H1 (cell line): ENCODE data around the gene VWA5A. TPM values are rescaled to one million over a fixed set of nuclear protein-coding genes. Genes with fewer than 3 reads are reported as not detected.

ENCODE experiments used
- CTCF ChIA-PET: fragments of 300-600 bp; sonication (Branson Sonifier 250); formaldehyde crosslinking; loops from one replicate; lab custom pipeline; 2021; ENCODE audit not compliant: partially characterized antibody; lab: Charles Lee
- POLR2A ChIA-PET: fragments of 300-600 bp; sonication (Branson Sonifier 250); formaldehyde crosslinking; loops from one replicate; lab custom pipeline; 2021; ENCODE audit warnings: inconsistent platforms; ENCODE audit not compliant: partially characterized antibody; lab: Charles Lee
- DNase-seq, 2 experiments: peaks; one replicate each; pipeline versions ENCODE4 v3.0.0 to v3.0.0-alpha.2; 2010 to 2022; ENCODE audit warnings: low spot score in 2 of 2, low read depth in 1 of 2, mixed read lengths in 1 of 2
- FAIRE-seq: peaks from 2 replicates; lab custom pipeline; 2011; peaks lifted over from hg19 to GRCh38; lab: Jason Lieb, UNC
- H2AFZ ChIP-seq: 2 replicates; pipeline ENCODE4 v1.8.1; 2012; ENCODE audit warnings: low read length, inconsistent platforms
- H2AK5ac ChIP-seq: 2 replicates; pipeline ENCODE4 v1.6.1; 2013; ENCODE audit warnings: low read depth, low read length
- H2BK120ac ChIP-seq: replicated peaks from 2 replicates; pipeline ENCODE3; 2013; ENCODE audit warnings: low read depth, low read length, inconsistent platforms
- H2BK12ac ChIP-seq: 2 replicates; pipeline ENCODE4 v1.6.1; 2013; ENCODE audit warnings: low read depth, low read length
- H2BK15ac ChIP-seq: 2 replicates; pipeline ENCODE4 v1.6.1; 2013; ENCODE audit warnings: low read length
- H2BK20ac ChIP-seq: 2 replicates; pipeline ENCODE4 v1.6.1; 2013; ENCODE audit warnings: low read length
- H2BK5ac ChIP-seq: 2 replicates; pipeline ENCODE4 v1.6.1; 2013; ENCODE audit warnings: low read depth, low read length
- H3K14ac ChIP-seq: 2 replicates; pipeline ENCODE4 v1.6.1; 2013; ENCODE audit warnings: inconsistent platforms; ENCODE audit not compliant: insufficient read length
- H3K18ac ChIP-seq: 2 replicates; pipeline ENCODE4 v1.6.1; 2013; ENCODE audit warnings: low read length; ENCODE audit errors: extremely low read depth
- H3K23ac ChIP-seq: 2 replicates; pipeline ENCODE4 v1.6.1; 2013; ENCODE audit warnings: inconsistent platforms; ENCODE audit not compliant: insufficient read length
- H3K23me2 ChIP-seq: 2 replicates; pipeline ENCODE4 v1.6.1; 2013; ENCODE audit warnings: low read depth, low read length
- H3K27ac ChIP-seq: 2 replicates; pipeline ENCODE4 v1.6.1; 2011; ENCODE audit warnings: low read depth, low read length, inconsistent platforms
- H3K27me3 ChIP-seq, 4 experiments: replicated peaks in 1 of 4; 1 replicate in 1 of 4; 2 replicates in 3 of 4; pipeline versions ENCODE4 v1.6.1 to v1.8.1; 2011 to 2013; ENCODE audit warnings: low read length in 3 of 4, mild to moderate bottlenecking in 3 of 4, inconsistent platforms in 2 of 4, mixed read lengths in 2 of 4, moderate library complexity in 1 of 4; ENCODE audit not compliant: control insufficient read depth in 3 of 4, insufficient read depth in 3 of 4; ENCODE audit errors: extremely low read depth in 1 of 4
- H3K36me3 ChIP-seq, 4 experiments: 2 replicates each; pipeline versions ENCODE4 v1.6.1 to v1.8.1; 2011 to 2013; ENCODE audit warnings: mild to moderate bottlenecking in 4 of 4, low read length in 3 of 4, moderate library complexity in 2 of 4, control low read depth in 1 of 4, inconsistent platforms in 1 of 4; ENCODE audit not compliant: insufficient read depth in 4 of 4, control insufficient read depth in 2 of 4
- H3K4ac ChIP-seq: replicated peaks from 2 replicates; pipeline ENCODE3; 2013; ENCODE audit warnings: low read length, low read depth, mixed read lengths, inconsistent platforms; ENCODE audit not compliant: insufficient read length
- H3K4me1 ChIP-seq, 4 experiments: replicated peaks in 1 of 4; 1 replicate in 1 of 4; 2 replicates in 3 of 4; pipeline versions ENCODE4 v1.6.1 to v1.8.1; 2011 to 2013; ENCODE audit warnings: low read length in 3 of 4, inconsistent platforms in 2 of 4, mixed read lengths in 1 of 4; ENCODE audit not compliant: insufficient read depth in 4 of 4, control insufficient read depth in 3 of 4
- H3K4me2 ChIP-seq, 2 experiments: 2 replicates each; pipeline versions ENCODE4 v1.6.1 to v1.8.1; 2011 to 2013; ENCODE audit warnings: low read depth in 2 of 2, low read length in 2 of 2, control low read depth in 1 of 2, inconsistent platforms in 1 of 2, mild to moderate bottlenecking in 1 of 2; ENCODE audit not compliant: insufficient read depth in 1 of 2
- H3K4me3 ChIP-seq, 4 experiments: fragments of 200-600, 300-600 bp in 1 of 4; sonication (generic), shearing (Covaris generic), sonication (Bioruptor Twin) in 1 of 4; 2 replicates each; pipeline versions ENCODE4 v1.5.1 to v1.8.1; 2011 to 2016; ENCODE audit warnings: low read length in 4 of 4, low read depth in 3 of 4, control low read depth in 2 of 4, inconsistent platforms in 2 of 4, mild to moderate bottlenecking in 2 of 4, mixed read lengths in 1 of 4, moderate library complexity in 1 of 4; ENCODE audit not compliant: insufficient read depth in 2 of 4; ENCODE audit errors: extremely low read depth in 1 of 4
- H3K56ac ChIP-seq: replicated peaks from 2 replicates; pipeline ENCODE3; 2013; ENCODE audit warnings: low read depth, mild to moderate bottlenecking, mixed read lengths, low read length, inconsistent platforms; ENCODE audit not compliant: insufficient read length
- H3K79me1 ChIP-seq: 2 replicates; pipeline ENCODE4 v1.6.1; 2013; ENCODE audit warnings: low read depth, low read length, control low read depth
- H3K79me2 ChIP-seq, 2 experiments: 2 replicates each; pipeline versions ENCODE4 v1.6.1 to v1.8.1; 2012 to 2013; ENCODE audit warnings: low read length in 2 of 2, mild to moderate bottlenecking in 2 of 2, inconsistent platforms in 1 of 2; ENCODE audit not compliant: insufficient read depth in 2 of 2, control insufficient read depth in 1 of 2
- H3K9ac ChIP-seq, 4 experiments: replicated peaks in 1 of 4; 1 replicate in 1 of 4; 2 replicates in 3 of 4; pipeline versions ENCODE4 v1.6.1 to v1.8.1; 2011 to 2013; ENCODE audit warnings: low read depth in 3 of 4, low read length in 3 of 4, control low read depth in 2 of 4, mild to moderate bottlenecking in 2 of 4, moderate library complexity in 2 of 4, inconsistent platforms in 1 of 4; ENCODE audit errors: extremely low read depth in 1 of 4
- H3K9me3 ChIP-seq, 2 experiments: 2 replicates each; pipeline versions ENCODE4 v1.6.1 to v1.8.1; 2012 to 2013; ENCODE audit warnings: mild to moderate bottlenecking in 2 of 2, moderate library complexity in 2 of 2, control low read depth in 1 of 2, inconsistent platforms in 1 of 2, low read depth in 1 of 2, low read length in 1 of 2, mixed read lengths in 1 of 2; ENCODE audit not compliant: insufficient read depth in 2 of 2
- H4K20me1 ChIP-seq, 2 experiments: replicated peaks in 1 of 2; 2 replicates each; pipeline versions ENCODE3 to v1.8.1; 2011 to 2013; ENCODE audit warnings: inconsistent platforms in 2 of 2, low read length in 2 of 2, mild to moderate bottlenecking in 1 of 2; ENCODE audit not compliant: insufficient read depth in 2 of 2, control insufficient read depth in 1 of 2
- H4K5ac ChIP-seq: 2 replicates; pipeline ENCODE4 v1.6.1; 2013; ENCODE audit warnings: low read length, low read depth, mixed read lengths, inconsistent platforms; ENCODE audit not compliant: insufficient read length
- H4K8ac ChIP-seq: 2 replicates; pipeline ENCODE4 v1.8.0; 2013; ENCODE audit warnings: mild to moderate bottlenecking, moderate library complexity, low read length, inconsistent platforms; ENCODE audit not compliant: insufficient read depth; ENCODE audit errors: extremely low read depth
- H4K91ac ChIP-seq: replicated peaks from 2 replicates; pipeline ENCODE3; 2013; ENCODE audit warnings: low read length, mixed read lengths, inconsistent platforms; ENCODE audit not compliant: insufficient read length
- CBX8 ChIP-seq: fragments of 300-800, 300-1000 bp; sonication (generic); IDR thresholded peaks from 2 replicates; pipeline ENCODE4 v1.7.1; 2016; ENCODE audit warnings: low read depth, low read length, borderline replicate concordance
- CHD1 ChIP-seq: IDR thresholded peaks from 2 replicates; pipeline ENCODE4 v1.6.1; 2012; ENCODE audit warnings: low read depth, low read length, improper control_type of control experiment
- EP300 ChIP-seq, 2 experiments: IDR thresholded peaks; 1 replicate in 1 of 2; 2 replicates in 1 of 2; pipeline ENCODE4 v1.6.1; 2011 to 2012; ENCODE audit warnings: low read depth in 2 of 2, low read length in 2 of 2, mild to moderate bottlenecking in 2 of 2, borderline replicate concordance in 1 of 2, inconsistent platforms in 1 of 2, moderate library complexity in 1 of 2
- GTF2F1 ChIP-seq: IDR thresholded peaks from 2 replicates; pipeline ENCODE4 v1.6.1; 2012; ENCODE audit warnings: low read depth, low read length, improper control_type of control experiment, borderline replicate concordance
- HDAC2 ChIP-seq, 2 experiments: fragments of 300-600 bp in 1 of 2; sonication (generic) in 1 of 2; IDR thresholded peaks; 2 replicates each; pipeline ENCODE4 v1.6.1; 2011 to 2012; ENCODE audit warnings: low read depth in 2 of 2, low read length in 2 of 2, mild to moderate bottlenecking in 2 of 2, moderate library complexity in 2 of 2, borderline replicate concordance in 1 of 2, inconsistent platforms in 1 of 2
- MAFK ChIP-seq: IDR thresholded peaks from 2 replicates; pipeline ENCODE4 v1.6.1; 2012; ENCODE audit warnings: low read depth, mild to moderate bottlenecking, improper control_type of control experiment, low read length
- MAX ChIP-seq: IDR thresholded peaks from 2 replicates; pipeline ENCODE4 v1.6.1; 2012; ENCODE audit warnings: inconsistent platforms
- NRF1 ChIP-seq: IDR thresholded peaks from 2 replicates; pipeline ENCODE4 v1.6.1; 2011; ENCODE audit warnings: mild to moderate bottlenecking, low read depth, low read length, improper control_type of control experiment
- RNF2 ChIP-seq: fragments of 200-900, 300-1000 bp; sonication (generic); IDR thresholded peaks from 2 replicates; pipeline ENCODE4 v1.7.1; 2016; ENCODE audit warnings: borderline replicate concordance, low read depth, mild to moderate bottlenecking, antibody characterized with exemption, low read length; ENCODE audit not compliant: poor library complexity, severe bottlenecking; ENCODE audit errors: missing control alignments
- SP2 ChIP-seq: IDR thresholded peaks from 2 replicates; pipeline ENCODE4 v1.6.1; 2012; ENCODE audit warnings: mild to moderate bottlenecking, low read length, inconsistent platforms
- SUZ12 ChIP-seq: fragments of 200-600 bp; sonication (generic); IDR thresholded peaks from 2 replicates; pipeline ENCODE4 v1.6.1; 2012; ENCODE audit warnings: mild to moderate bottlenecking, inconsistent platforms, low read length, moderate library complexity, mixed read lengths
- TAF1 ChIP-seq: IDR thresholded peaks from 2 replicates; pipeline ENCODE4 v1.6.1; 2011; ENCODE audit warnings: mild to moderate bottlenecking, low read depth, low read length
- TBP ChIP-seq: IDR thresholded peaks from 2 replicates; pipeline ENCODE4 v1.6.1; 2011; ENCODE audit warnings: low read depth, low read length, improper control_type of control experiment
- TEAD4 ChIP-seq: IDR thresholded peaks from 2 replicates; pipeline ENCODE4 v1.6.1; 2012; ENCODE audit warnings: low read depth, low read length, inconsistent platforms, mixed read lengths
- WGBS, 2 experiments: shearing (Covaris generic) in 1 of 2; methylation state at CpG; one replicate each; pipeline versions ENCODE4 v1.1.6 to v1.1.7; 2013 to 2015; ENCODE audit warnings: low lambda C conversion rate in 2 of 2, mixed read lengths in 2 of 2, inconsistent platforms in 1 of 2, low coverage in 1 of 2, missing lambda C conversion rate in 1 of 2; ENCODE audit not compliant: insufficient replicate concordance in 2 of 2, insufficient coverage in 1 of 2, insufficient read length in 1 of 2; ENCODE audit errors: extremely low coverage in 1 of 2, missing lambda C conversion rate in 1 of 2; 5-methylcytosine and 5-hydroxymethylcytosine counted together
- polyA plus RNA-seq, 7 experiments: library from polyadenylated mRNA; depleted of rRNA in 3 of 7; stranded (reverse) in 5 of 7; unstranded in 2 of 7; fragments of >200 nt in 5 of 7; fragments of 200-250 nt in 2 of 7; gene quantifications; 1 replicate in 5 of 7; 2 replicates in 1 of 7; 4 replicates in 1 of 7; pipeline versions ENCODE4 v1.2.1 to v1.2.3, GENCODE V29; 2011 to 2013; ENCODE audit warnings: missing spikeins in 2 of 7, mixed read lengths in 2 of 7
- total RNA-seq: library from RNA; stranded (reverse); fragmentation: NEBNext Ultra II Directional; extraction: Animal tissue kit (Norgen Biotek cat#: 25700); gene quantifications from 2 replicates; pipeline ENCODE4 v1.2.1, GENCODE V29; 2021

The VWA5A gene
- total and polyA plus RNA-seq, 2 of the 8 experiments (the other 6 are each of a cell fraction or from before 2014, with no cell fraction given) = 12.5 to 20.4 TPM

GRCh38 chr11:124094731-124095130, 20.5 kb upstream of the VWA5A start:
- WGBS, 2 experiments = 80% methylated on average over 5 of the region's 5 CpGs; no CpG with 5 or more reads in 1 of the 2 experiments
- TF ChIP-seq TEAD4 = no peak
- TF ChIP-seq CBX8 = no peak
- no peak for TF ChIP-seq EP300 (IDR thresholded peaks at IDR 0.05; ENCODE audit: borderline replicate concordance in 1 of 2, low read depth in 2 of 2, low read length in 2 of 2)
- TF ChIP-seq GTF2F1 = no peak
- no peak for TF ChIP-seq CHD1
- TF ChIP-seq MAX = no peak
- no peak for TF ChIP-seq MAFK
- TF ChIP-seq TBP = no peak
- no peak for TF ChIP-seq SP2
- no peak for TF ChIP-seq TAF1
- no peak for TF ChIP-seq RNF2
- TF ChIP-seq NRF1 = no peak
- no peak for TF ChIP-seq HDAC2 (IDR thresholded peaks at IDR 0.05; ENCODE audit: borderline replicate concordance in 1 of 2, low read depth in 2 of 2, low read length in 2 of 2)
- no peak for TF ChIP-seq SUZ12

More at GRCh38 chr11:124094731-124095130, 20.5 kb upstream of the VWA5A start:
- no peaks in the 10 kb centered on the region for H3K79me1 ChIP-seq
- no peak overlapping the region for H3K18ac ChIP-seq
- H4K8ac ChIP-seq = no peak overlapping the region
- CTCF ChIA-PET = no interaction called here
- H2AK5ac ChIP-seq = no peak overlapping the region
- H2AFZ ChIP-seq = no peak overlapping the region
- no peak overlapping the region for H3K4me2 ChIP-seq
- H3K23me2 ChIP-seq = no peaks in the 10 kb centered on the region; the same call in 1 of the 2 replicates
- H3K36me3 ChIP-seq = no peaks in the 10 kb centered on the region
- H3K9me3 ChIP-seq = no peaks in the 10 kb centered on the region
- H3K27me3 ChIP-seq = no peaks in the 10 kb centered on the region
- no peak overlapping the region for H3K9ac ChIP-seq
- no peak overlapping the region for H3K4ac ChIP-seq
- H2BK15ac ChIP-seq = no peak overlapping the region
- H3K4me1 ChIP-seq = peaks cover 0 to 5% (median 4%) of the 10 kb centered on the region in 4 experiments; a peak in 2 of 7 replicates
- H3K27ac ChIP-seq = no peak overlapping the region
- no peak overlapping the region for H3K4me3 ChIP-seq
- no peak overlapping the region for H2BK20ac ChIP-seq
- H4K5ac ChIP-seq = no peak overlapping the region
- FAIRE-seq (no peak), DNase-seq (no peak)
- no peak overlapping the region for H2BK5ac ChIP-seq
- H3K14ac ChIP-seq = no peak overlapping the region
- POLR2A ChIA-PET = no interaction called here
- H4K91ac ChIP-seq = no peak overlapping the region
- no peaks in the 10 kb centered on the region for H3K79me2 ChIP-seq
- H2BK120ac ChIP-seq = no peak overlapping the region
- no peaks in the 10 kb centered on the region for H4K20me1 ChIP-seq
- H3K56ac ChIP-seq = no peak overlapping the region
- no peak overlapping the region for H2BK12ac ChIP-seq
- no peak overlapping the region for H3K23ac ChIP-seq
